ENCODE data around the gene CNEP1R1. TPM values are rescaled to one million over a fixed set of nuclear protein-coding genes. Genes with fewer than 3 reads are reported as not detected.

The CNEP1R1 gene
- total RNA-seq, 4 donors from 2014 or later, result 7.6 to 21.6 (median 14.9) TPM

- Histone ChIP-seq H3K9me3 (no peaks in the 10 kb centered on the region), H3K4me1 (no peaks in the 10 kb centered on the region), H3K4me3 (no peak overlapping the region), H3K36me3 (no peaks in the 10 kb centered on the region), H3K27ac (no peak overlapping the region), H3K27me3 (no peaks in the 10 kb centered on the region)
- TF ChIP-seq POLR2A (IDR thresholded peaks at IDR 0.05), result no peak
- no peak for TF ChIP-seq EP300 (IDR thresholded peaks at IDR 0.05; ENCODE audit: low read depth)
- no peak for TF ChIP-seq CTCF (IDR thresholded peaks at IDR 0.05)
- no peak for TF ChIP-seq POLR2AphosphoS5 (IDR thresholded peaks at IDR 0.05)
- intact Hi-C loops (cut with DNase I; ENCODE audit: low total_unique reads) (no loop called here), in situ Hi-C loops (cut with MboI; ENCODE audit: low pct_ligation_motif_present in 1 of 4, low pct_unique_long_range_greater_than_20kb in 1 of 4, low sequenced_read_pairs in 3 of 4) (no loop called here)
- no peak for DNase-seq
- WGBS, 2 donors (ENCODE audit: low coverage in 1 of 2), result 83 to 87% methylated on average over 8 to 9 of the region's 9 CpGs
These were observed 7.5 kb upstream of the CNEP1R1 start for GRCh38 chr16:50017553-50017952.

- no peak for DNase-seq
- Histone ChIP-seq H3K9me3 (no peaks in the 10 kb centered on the region), H3K27me3 (no peaks in the 10 kb centered on the region), H3K4me1 (peaks cover 0 to 16% (median 13%) of the 10 kb centered on the region in 4 donors), H3K4me3 (no peak overlapping the region), H3K27ac (no peak overlapping the region), H3K36me3 (no peaks in the 10 kb centered on the region)
- TF ChIP-seq CTCF (IDR thresholded peaks at IDR 0.05), result no peak
- TF ChIP-seq POLR2AphosphoS5 (IDR thresholded peaks at IDR 0.05), result no peak
- TF ChIP-seq EP300 (IDR thresholded peaks at IDR 0.05; ENCODE audit: low read depth), result no peak
- no peak for TF ChIP-seq POLR2A (IDR thresholded peaks at IDR 0.05)
- WGBS, 2 donors (ENCODE audit: low coverage in 1 of 2), result 50 to 52% methylated on average over 2 of the region's 2 CpGs
- in situ Hi-C loops (cut with MboI; ENCODE audit: low pct_ligation_motif_present in 1 of 4, low pct_unique_long_range_greater_than_20kb in 1 of 4, low sequenced_read_pairs in 3 of 4), result loop anchor here (5.0 to 10.0 kb wide), 5 partner anchors 183 to 643 kb away; no protein-coding TSS in a partner anchor
- intact Hi-C loops (cut with DNase I; ENCODE audit: low total_unique reads), result no loop called here
These were observed 3.5 kb upstream of the CNEP1R1 start for GRCh38 chr16:50021544-50021943.

GRCh38 chr16:50023641-50024040 is 1.4 kb upstream of the CNEP1R1 start:
- 43 to 53% methylated on average over 4 of the region's 4 CpGs for whole genome bisulfite sequencing, 2 donors (ENCODE audit: low coverage in 1 of 2)
- Histone ChIP-seq H3K27ac (no peak overlapping the region), H3K4me1 (peaks cover 0 to 35% (median 19%) of the 10 kb centered on the region in 4 donors), H3K9me3 (no peaks in the 10 kb centered on the region), H3K4me3 (no peak overlapping the region), H3K36me3 (no peaks in the 10 kb centered on the region), H3K27me3 (no peaks in the 10 kb centered on the region)
- in situ Hi-C loops (cut with MboI; ENCODE audit: low pct_ligation_motif_present in 1 of 4, low pct_unique_long_range_greater_than_20kb in 1 of 4, low sequenced_read_pairs in 3 of 4), result loop anchor here (5.0 to 10.0 kb wide), 5 partner anchors 181 to 641 kb away; no protein-coding TSS in a partner anchor
- no peak for TF ChIP-seq POLR2AphosphoS5 (IDR thresholded peaks at IDR 0.05)
- TF ChIP-seq POLR2A (IDR thresholded peaks at IDR 0.05), result no peak
- no peak for TF ChIP-seq CTCF (IDR thresholded peaks at IDR 0.05)
- TF ChIP-seq EP300 (IDR thresholded peaks at IDR 0.05; ENCODE audit: low read depth), result no peak
- no peak for DNase-seq
- intact Hi-C loops (cut with DNase I; ENCODE audit: low total_unique reads), result no loop called here

GRCh38 chr16:50024207-50024606 is 818 bp upstream of the CNEP1R1 start:
- no peak for DNase-seq
- H3K4me1 ChIP-seq, result peaks cover 0 to 35% (median 19%) of the 10 kb centered on the region in 4 donors
- TF ChIP-seq CTCF (IDR thresholded peaks at IDR 0.05), result no peak
- no peak for TF ChIP-seq POLR2A (IDR thresholded peaks at IDR 0.05)
- H3K9me3 ChIP-seq, result no peaks in the 10 kb centered on the region
- no peak overlapping the region for H3K4me3 ChIP-seq
- intact Hi-C loops (cut with DNase I; ENCODE audit: low total_unique reads) (no loop called here), in situ Hi-C loops (cut with MboI; ENCODE audit: low pct_ligation_motif_present in 1 of 4, low pct_unique_long_range_greater_than_20kb in 1 of 4, low sequenced_read_pairs in 3 of 4) (loop anchor here (5.0 to 10.0 kb wide), 5 partner anchors 181 to 641 kb away; no protein-coding TSS in a partner anchor)
- no peak overlapping the region for H3K27ac ChIP-seq
- WGBS, 2 donors (ENCODE audit: low coverage in 1 of 2), result 80 to 85% methylated on average over 8 to 11 of the region's 11 CpGs
- H3K36me3 ChIP-seq, result peaks cover 0 to 2% (median 0%) of the 10 kb centered on the region in 4 donors
- no peaks in the 10 kb centered on the region for H3K27me3 ChIP-seq
